MV-4-11 (cell line): ENCODE data around the gene MAST4.
A peak's percentile ranks its signal among the peaks of the same experiment; 100 is the strongest.

Source experiments
- DNase-seq: peaks from one replicate; lab custom pipeline; 2025; lab: John Stamatoyannopoulos, UW

MAST4 gene

DNA sequence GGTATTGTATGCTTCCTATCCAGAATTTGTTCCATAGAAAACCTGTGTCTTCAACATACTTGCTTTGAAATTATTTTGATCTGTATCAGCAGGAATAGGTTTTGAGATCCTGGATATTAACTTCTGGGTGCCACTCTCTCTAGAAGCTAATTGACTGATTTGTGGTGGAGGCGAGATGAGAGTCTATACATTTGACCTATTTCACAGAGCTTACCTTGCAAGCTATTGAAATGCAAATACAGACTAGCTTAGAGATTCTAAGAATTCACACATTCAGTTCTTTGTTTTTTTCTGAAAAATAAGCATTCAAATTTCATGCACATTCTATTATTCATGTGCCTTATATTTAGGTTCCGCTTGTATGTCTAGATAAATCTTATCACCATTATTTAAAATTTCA is 246.3 kb downstream of the MAST4 start:
- DNase-seq = no peak

GRCh38 chr5:66843065-66843464 is 246.9 kb downstream of the MAST4 start:
- no peak for DNase-seq

DNA sequence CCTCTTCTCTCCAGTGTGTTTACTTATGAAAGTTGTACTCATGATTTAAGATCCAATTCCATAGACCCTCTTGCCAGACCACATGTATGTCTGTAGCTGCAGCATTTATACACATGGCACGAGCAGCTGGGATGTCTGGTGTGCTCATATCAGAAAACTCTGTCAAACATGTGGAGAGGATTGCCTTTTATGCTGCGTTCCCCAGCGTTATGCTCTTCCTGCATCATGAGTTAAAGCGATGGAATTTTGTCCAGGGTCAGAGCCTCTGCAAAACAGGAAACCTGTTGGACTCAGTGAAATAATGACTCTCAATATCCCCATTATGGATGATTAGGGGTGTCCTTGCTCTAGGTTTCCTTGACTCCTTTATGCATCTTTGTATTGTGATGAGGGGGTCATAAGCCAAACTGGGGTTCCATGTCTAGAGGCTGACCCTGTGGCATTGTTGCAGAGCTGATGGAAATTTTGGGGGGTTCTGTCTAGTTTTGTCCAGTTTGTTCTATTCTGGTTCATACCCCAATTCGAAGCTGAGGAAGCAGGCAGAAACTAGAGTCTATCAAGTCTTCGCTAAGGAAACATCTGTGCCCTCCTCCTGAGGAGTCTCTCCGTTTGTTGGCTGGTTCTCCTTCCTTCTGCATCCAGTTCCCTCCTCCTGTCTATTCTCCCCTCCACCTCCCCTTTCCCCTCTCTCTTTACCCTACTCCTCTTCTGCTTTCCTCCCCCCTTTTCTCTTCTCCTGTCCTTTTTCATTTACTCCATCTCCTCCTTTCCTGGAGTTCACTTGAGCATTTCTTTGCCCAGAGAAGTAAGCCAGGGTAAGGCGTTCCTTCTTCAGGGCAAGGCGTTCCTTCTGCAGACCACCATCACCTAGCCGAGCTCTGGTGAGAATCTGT is 252.8 kb downstream of the MAST4 start:
- DNase-seq = no peak

DNA sequence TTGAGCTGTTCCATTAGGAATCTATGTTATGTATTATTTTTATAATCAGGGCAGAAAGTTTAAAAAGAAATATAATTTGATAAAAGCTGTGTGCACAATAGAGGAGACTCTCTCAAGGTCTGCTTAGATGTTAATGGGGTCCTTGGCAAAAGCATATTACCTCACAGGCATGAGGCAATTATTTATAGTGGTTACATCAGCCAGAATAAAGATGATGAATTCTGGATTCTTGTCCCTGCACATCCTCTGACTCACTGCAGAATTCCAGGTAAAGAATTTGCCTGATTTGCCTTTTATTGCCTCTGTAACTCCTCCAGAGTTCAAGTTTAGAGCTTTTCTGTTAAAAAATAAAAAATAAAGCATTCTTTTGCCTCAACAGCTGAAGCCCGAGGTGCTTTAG is 253.6 kb downstream of the MAST4 start:
- no peak for DNase-seq

GRCh38 chr5:66850354-66851075 is 254.3 kb downstream of the MAST4 start:
- peak; percentile 96 for DNase-seq

DNA sequence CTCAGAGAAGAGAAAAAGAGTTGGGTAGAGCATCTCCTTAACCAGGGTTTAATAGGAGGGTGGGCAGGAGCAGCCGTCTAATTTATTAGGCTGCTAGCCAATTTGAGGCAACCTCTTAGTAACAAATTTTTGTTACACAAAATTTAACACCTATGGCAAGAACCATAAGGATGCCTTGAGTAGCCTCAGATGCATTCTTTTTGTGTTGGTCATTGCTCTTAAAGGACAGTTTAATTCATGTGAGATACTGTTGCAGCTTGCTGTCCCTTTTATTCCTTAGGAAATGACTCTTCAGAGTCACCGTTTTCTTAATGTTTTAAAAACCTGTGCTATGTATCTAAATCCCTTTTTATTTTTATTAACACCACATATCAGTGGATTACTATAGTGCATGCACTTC is 255.1 kb downstream of the MAST4 start:
- DNase-seq = no peak

DNA sequence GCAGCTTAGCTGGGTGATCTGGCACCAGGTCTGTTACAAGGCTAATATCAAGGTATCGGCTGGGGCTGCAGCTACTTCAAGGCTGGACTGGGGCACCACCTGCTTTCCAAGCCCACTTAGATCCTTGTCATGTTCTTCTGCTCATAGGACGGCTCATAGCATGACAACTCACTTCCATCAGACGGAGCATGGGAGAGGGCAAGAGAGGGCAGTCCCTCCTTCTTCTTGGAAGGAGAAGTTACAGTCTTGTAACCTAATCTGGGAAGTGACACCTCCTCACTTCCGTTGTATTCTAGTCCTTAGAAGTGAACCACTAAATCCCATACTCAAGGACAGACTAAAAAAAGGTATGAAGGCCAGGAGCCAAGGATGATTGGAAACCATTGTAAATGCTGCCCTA is 258.2 kb downstream of the MAST4 start:
- DNase-seq = peak; percentile 52

GRCh38 chr5:66856041-66856805 is 260.0 kb downstream of the MAST4 start:
- DNase-seq = no peak

GRCh38 chr5:66859526-66859925 is 263.3 kb downstream of the MAST4 start:
- DNase-seq = no peak

DNA sequence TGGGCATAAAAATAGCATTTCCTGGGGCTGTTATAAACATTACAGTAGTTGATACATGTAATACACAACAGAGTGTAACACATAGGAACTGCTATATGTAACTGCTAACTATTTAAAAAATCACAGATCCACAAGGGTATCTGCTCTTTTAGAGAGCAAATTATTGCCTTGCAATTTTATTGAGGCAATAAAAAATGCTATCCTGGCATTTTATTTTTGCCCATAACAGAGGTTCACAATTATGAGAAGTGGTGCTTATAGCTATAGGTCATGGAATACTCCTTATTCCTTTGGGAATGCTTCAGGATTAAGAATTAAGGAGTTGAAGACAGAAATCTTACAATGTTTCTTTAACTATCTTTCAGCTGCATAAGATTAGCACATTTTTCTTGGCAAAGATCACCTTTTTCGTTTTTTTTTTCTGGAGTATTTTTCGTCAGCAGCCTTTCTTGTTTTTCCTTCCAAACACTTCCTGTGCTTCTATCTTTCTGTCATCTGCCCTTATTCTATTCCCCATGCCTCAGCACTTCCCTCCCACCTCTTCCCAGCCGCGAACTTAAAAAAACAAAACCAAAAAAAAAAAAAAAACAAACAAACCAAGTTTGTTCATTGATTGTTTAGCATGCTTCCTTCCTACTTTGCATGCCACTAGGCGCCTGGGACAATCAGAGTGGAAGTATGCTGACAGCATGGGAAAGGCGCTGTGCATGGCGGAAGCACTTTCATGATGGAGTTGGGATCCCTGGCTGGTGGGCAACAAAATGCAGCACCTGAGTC is 264.2 kb downstream of the MAST4 start:
- no peak for DNase-seq

DNA sequence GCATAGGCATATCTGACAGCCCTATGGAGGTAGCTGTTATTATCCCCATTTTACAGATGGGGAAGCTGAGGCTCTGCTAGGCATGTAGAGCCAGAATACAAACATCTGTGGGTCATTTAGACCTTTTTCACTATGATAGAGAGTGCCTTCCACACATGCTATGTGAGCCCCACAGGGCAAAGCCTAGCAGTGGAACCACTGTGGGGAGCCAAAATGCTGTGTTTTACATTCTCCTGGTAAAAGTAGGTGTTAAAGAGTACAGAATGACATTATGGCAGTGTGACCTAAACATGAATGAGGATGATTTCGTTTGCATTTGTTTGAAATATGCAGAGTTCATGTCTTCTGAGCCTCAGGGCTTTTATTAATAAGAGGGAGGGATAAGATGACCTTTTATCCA is 265.2 kb downstream of the MAST4 start:
- no peak for DNase-seq

- DNase-seq = no peak
These were observed 265.8 kb downstream of the MAST4 start for GRCh38 chr5:66862020-66862419.

- no peak for DNase-seq
These were observed 267.3 kb downstream of the MAST4 start for GRCh38 chr5:66863243-66864170.

- peak; percentile 47 for DNase-seq
These were observed 268.2 kb downstream of the MAST4 start for GRCh38 chr5:66864240-66864884.

DNA sequence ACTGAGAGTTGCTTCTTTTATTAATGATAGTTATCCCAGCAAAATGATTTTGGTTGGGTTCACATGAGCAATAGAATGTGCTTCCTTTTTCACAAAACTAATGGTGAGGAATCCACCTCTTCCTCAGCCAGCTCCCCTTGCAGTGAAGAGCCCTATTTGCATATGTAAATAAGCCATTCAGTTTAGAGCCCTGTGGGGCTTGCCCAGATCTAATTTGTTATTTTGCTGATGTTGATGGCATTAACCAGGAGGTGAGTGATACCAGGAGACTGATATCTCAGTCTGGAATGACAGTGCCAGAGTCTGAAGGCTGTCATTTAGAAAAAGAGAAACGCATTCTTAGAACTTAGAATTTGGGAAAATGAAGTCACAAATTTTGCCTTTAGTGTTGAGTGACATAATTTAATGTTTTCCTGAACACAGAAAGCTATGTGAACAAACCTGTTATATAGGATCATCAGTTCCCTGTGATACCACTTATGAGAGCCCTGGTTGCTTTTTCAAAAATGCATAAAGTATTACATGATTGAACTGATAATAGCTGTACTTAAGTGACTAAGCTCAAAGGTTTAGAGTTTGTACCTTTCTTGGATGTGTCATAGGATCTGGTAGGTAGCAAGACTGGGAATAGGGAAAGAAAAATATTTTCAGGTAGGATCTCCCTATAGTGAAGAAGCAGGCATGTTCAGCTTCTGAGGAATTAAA is 271.6 kb downstream of the MAST4 start:
- no peak for DNase-seq

DNA sequence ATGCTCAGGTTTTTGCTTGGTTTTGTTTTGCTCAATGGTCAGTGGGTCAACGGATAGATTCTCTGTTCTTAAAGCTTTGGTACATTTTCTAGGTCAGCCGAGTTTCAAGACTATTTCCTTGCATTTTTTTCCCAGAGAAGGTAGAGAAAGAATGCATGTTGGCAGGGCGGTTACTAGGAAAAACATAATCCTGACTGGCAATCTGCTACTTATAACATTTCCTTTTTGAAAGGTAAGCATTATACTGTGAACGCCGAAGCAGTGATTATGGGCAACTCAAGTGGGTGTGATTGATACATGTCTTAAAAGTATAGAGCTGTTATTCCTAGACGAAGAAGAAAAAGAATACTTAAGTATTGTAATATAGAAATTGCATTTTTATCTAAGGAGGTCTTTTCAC is 273.2 kb downstream of the MAST4 start:
- DNase-seq = no peak

DNA sequence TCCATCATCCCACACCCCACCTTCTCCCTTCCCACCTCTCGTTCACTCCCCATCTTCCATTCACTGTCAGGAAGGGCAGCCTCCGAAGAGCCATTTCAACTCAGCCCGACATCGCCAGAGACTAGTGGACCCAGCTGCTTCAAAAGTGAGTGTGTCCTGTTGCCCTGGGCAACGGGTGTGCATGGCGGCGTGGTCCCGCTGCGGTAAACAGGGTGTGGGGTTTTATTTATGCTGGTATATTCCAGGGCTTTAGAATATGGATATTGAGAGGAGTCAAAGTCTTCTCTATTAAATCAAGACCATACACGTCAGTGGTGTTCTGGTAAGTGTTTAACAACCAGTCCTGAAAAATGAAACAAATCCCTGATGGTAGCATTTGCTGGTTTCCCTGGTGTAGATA is 274.5 kb downstream of the MAST4 start:
- no peak for DNase-seq

- DNase-seq = no peak
These were observed 275.5 kb downstream of the MAST4 start for GRCh38 chr5:66871651-66872050.

DNA sequence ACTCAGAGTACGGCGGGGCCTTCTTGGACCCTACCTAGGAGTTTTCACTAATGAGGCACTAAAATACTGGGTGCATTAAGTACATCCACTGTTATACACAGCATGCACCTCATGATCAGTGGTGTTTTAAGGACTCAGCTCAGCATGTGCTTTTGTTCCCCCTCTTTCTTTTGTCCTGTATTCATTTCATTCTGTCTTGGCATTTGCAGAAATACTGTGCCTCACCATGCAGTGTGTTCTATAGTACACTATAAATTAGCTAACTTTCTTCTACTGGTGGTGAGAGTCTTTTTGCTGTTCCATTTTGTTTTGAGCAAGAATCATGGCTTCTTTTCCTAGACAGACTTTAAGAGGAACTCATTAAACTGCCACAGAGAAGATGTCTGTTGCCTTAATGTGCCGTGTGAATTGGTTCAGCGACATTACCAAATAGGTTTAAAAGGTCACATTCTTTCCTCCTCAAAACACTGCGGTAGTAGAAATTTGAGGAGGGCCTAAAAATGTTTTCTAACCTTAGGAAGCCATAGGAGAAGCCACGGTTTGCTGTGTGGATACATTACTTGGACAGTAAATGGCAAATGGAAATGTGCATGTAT is 276.6 kb downstream of the MAST4 start:
- no peak for DNase-seq
